Thoracic aorta (tissue), 2 donors: ENCODE results near the gene DDX24. TPM values are rescaled to one million over a fixed set of nuclear protein-coding genes. Genes with fewer than 3 reads are reported as not detected.

Experiments used
- ATAC-seq: fragments of 150-250 bp; one replicate; pipeline ENCODE4 v1.8.0; 2017; ENCODE audit warnings: low read depth; ENCODE audit not compliant: insufficient number of reproducible peaks, low FRiP score
- DNase-seq: peaks from one replicate; pipeline ENCODE4 v3.0.0-alpha.2; 2020; ENCODE audit warnings: low spot score
- H3K27ac ChIP-seq, 2 donors: fragments of 200-600 bp; sonication (generic); 1 replicate in 1 of 2; 2 replicates in 1 of 2; pipeline ENCODE4 v1.5.1; 2016; ENCODE audit warnings: mild to moderate bottlenecking in 2 of 2, moderate library complexity in 2 of 2
- H3K27me3 ChIP-seq: fragments of 200-600 bp; sonication (generic); replicated peaks from 2 replicates; pipeline ENCODE4 v1.6.0; 2016; ENCODE audit warnings: mild to moderate bottlenecking; ENCODE audit not compliant: insufficient read depth
- H3K36me3 ChIP-seq: fragments of 200-600 bp; sonication (generic); one replicate; pipeline ENCODE4 v1.5.1; 2016
- H3K4me1 ChIP-seq, 2 donors: fragments of 200-600 bp; sonication (generic); 1 replicate in 1 of 2; 2 replicates in 1 of 2; pipeline versions ENCODE4 v1.5.1 to v1.6.0; 2016; ENCODE audit warnings: low read depth in 2 of 2, mild to moderate bottlenecking in 1 of 2; ENCODE audit not compliant: control insufficient read depth in 1 of 2
- H3K4me3 ChIP-seq: fragments of 200-600 bp; sonication (generic); 2 replicates; pipeline ENCODE4 v1.5.1; 2016; ENCODE audit warnings: mild to moderate bottlenecking
- H3K9me3 ChIP-seq: fragments of 200-600 bp; sonication (generic); 2 replicates; pipeline ENCODE4 v1.5.1; 2016
- CTCF ChIP-seq: fragments of 200-600 bp; sonication (generic); IDR thresholded peaks from one replicate; pipeline ENCODE4 v1.5.1; 2019; ENCODE audit warnings: antibody characterized with exemption
- total RNA-seq, 2 donors: library from RNA; depleted of rRNA; stranded (reverse); fragments of >200 nt; gene quantifications; one replicate each; pipeline versions ENCODE4 v1.1.0 to v1.2.3, GENCODE V29; 2016

The DDX24 gene
- total RNA-seq, 2 donors from 2014 or later: 139 to 228 TPM

DNA sequence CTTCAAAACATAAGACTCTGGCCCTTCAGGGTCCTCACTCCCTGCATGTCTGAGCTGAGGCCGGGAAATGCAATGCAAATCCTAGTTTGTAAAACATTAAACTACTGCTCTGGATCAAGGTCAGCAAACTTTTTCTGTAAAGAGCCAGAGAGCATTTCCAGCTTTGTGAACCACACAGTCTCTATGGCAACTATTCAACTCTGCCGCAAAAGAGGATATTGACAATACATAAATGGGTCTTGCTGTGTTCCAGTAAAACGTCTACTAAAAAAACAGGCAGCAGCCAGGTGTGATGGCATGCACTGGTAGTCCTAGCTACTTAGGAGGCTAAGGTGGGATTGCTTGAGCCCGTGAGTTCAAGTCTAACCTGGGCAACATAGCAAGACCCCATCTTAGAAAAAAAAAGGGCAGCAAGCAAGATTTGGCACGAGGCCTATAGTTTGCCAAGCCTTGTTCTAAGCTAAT, 22.3 kb downstream of the DDX24 start:
- Histone ChIP-seq H3K4me1 (peaks cover 7 to 16% of the 10 kb centered on the region in 2 donors), H3K27me3 (no peaks in the 10 kb centered on the region), H3K36me3 (peaks cover 80% of the 10 kb centered on the region), H3K27ac (no peak overlapping the region), H3K4me3 (no peak overlapping the region), H3K9me3 (no peaks in the 10 kb centered on the region)
- TF ChIP-seq CTCF: no peak
- DNase-seq: no peak
- ATAC-seq: no peak

GRCh38 chr14:94058128-94058673, 22.8 kb downstream of the DDX24 start:
- no peak for ATAC-seq
- no peak overlapping the region for H3K27ac ChIP-seq
- no peaks in the 10 kb centered on the region for H3K27me3 ChIP-seq
- no peaks in the 10 kb centered on the region for H3K9me3 ChIP-seq
- H3K4me1 ChIP-seq: peaks cover 7 to 11% of the 10 kb centered on the region in 2 donors
- H3K36me3 ChIP-seq: peaks cover 80% of the 10 kb centered on the region
- no peak for DNase-seq
- TF ChIP-seq CTCF: no peak
- no peak overlapping the region for H3K4me3 ChIP-seq

- no peaks in the 10 kb centered on the region for H3K4me1 ChIP-seq
- no peak overlapping the region for H3K27ac ChIP-seq
- no peaks in the 10 kb centered on the region for H3K27me3 ChIP-seq
- DNase-seq (no peak), ATAC-seq (no peak)
- TF ChIP-seq CTCF: no peak
- H3K4me3 ChIP-seq: no peak overlapping the region
- no peaks in the 10 kb centered on the region for H3K9me3 ChIP-seq
- peaks cover 91% of the 10 kb centered on the region for H3K36me3 ChIP-seq
Measured at GRCh38 chr14:94056579-94057308, 24.3 kb downstream of the DDX24 start.

DNA sequence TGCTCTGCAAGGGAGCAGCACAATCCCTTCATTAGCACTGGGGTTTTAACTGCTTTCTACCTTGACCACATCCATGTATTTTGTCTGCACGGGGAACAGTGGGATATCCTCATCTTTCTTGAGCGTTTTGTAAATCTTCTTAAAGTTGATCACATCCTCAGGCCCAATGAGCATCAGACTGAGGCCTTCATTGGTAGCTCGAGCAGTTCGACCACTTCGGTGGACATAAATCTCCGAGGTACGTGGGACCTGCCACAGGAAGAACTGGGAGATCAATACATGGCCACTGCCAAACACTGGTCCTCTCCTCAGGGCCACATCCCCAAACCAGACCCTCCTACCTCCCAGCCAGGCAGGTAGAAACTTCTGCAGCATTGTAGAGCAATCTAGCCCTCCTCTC, 26.1 kb downstream of the DDX24 start:
- Histone ChIP-seq H3K27ac (no peak overlapping the region), H3K27me3 (no peaks in the 10 kb centered on the region), H3K4me3 (no peak overlapping the region), H3K36me3 (peaks cover 91% of the 10 kb centered on the region), H3K9me3 (no peaks in the 10 kb centered on the region), H3K4me1 (no peaks in the 10 kb centered on the region)
- ATAC-seq (no peak), DNase-seq (no peak)
- TF ChIP-seq CTCF: no peak

DNA sequence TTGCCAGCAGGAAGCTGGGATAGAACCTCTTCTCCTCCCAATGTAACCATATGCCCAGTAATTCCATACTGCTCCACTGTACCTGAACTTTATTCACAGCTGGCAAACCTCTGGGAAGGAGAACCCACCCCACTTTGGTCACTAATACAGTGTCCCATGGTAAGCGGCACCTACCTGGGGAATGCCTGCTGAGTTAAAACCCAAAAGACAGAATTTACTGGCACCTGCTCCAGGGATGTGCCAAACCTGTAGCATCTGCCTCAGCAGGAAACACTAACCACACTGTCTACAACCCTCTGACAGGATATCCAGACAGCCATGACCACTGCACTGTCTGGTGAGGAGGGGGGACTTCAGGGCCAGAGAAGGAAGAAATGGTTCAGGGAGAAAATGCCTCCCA, 26.6 kb downstream of the DDX24 start:
- H3K36me3 ChIP-seq: peaks cover 91% of the 10 kb centered on the region
- no peak for DNase-seq

More for the DNA sequence above, 26.6 kb downstream of the DDX24 start:
- Histone ChIP-seq H3K4me3 (no peak overlapping the region), H3K27me3 (no peaks in the 10 kb centered on the region), H3K9me3 (no peaks in the 10 kb centered on the region), H3K27ac (no peak overlapping the region), H3K4me1 (no peaks in the 10 kb centered on the region)
- no peak for TF ChIP-seq CTCF
- no peak for ATAC-seq
